ENCODE results near the gene FGD6.

The FGD6 gene

GRCh38 chr12:95070378-95070777, 146.9 kb downstream of the FGD6 start:
- ChIA-PET CTCF (no interaction called here), POLR2A (no interaction called here)
- H3K4me3 ChIP-seq (ENCODE audit: low read depth, low read length), result no peak overlapping the region
- TF ChIP-seq CTCF (IDR thresholded peaks at IDR 0.05; ENCODE audit: insufficient read depth, low read length, missing control alignments), result no peak
- no peak for DNase-seq (ENCODE audit: low read depth, low spot score)

- ChIA-PET POLR2A (no interaction called here), CTCF (interaction anchor here (0.8 kb wide), 1 partner anchor 8 kb away, joined by 3 read pairs; no protein-coding TSS in a partner anchor)
- no peak overlapping the region for H3K4me3 ChIP-seq (ENCODE audit: low read depth, low read length)
- DNase-seq (ENCODE audit: low read depth, low spot score), result no peak
- TF ChIP-seq CTCF (IDR thresholded peaks at IDR 0.05; ENCODE audit: insufficient read depth, low read length, missing control alignments), result no peak
These were observed 151.0 kb downstream of the FGD6 start for GRCh38 chr12:95066091-95066855.

DNA sequence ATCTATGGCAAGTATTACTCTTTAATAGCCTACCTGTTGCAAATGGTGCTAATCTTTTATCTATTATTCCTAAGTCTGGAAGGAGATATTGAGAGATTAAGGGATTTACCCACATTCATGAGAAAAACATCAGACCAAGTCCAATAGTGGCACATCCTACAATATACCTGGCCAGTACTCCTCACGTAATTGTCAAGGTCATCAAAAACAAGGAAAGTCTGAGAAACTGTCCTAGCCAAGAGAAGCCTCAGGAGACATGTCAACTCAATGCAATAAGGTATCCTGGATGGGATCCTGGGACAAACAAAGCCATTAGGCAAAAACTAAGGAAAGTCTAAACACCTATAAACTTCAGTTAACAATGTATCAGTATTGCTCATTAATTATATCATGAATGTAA, 156.3 kb downstream of the FGD6 start:
- H3K4me3 ChIP-seq (ENCODE audit: low read depth, low read length), result no peak overlapping the region
- DNase-seq (ENCODE audit: low read depth, low spot score), result no peak
- CTCF ChIA-PET, result interaction anchor here (1.1 to 1.2 kb wide), 2 partner anchors 57 to 473 kb away, joined by 3 read pairs; no protein-coding TSS in a partner anchor
- no peak for TF ChIP-seq CTCF (IDR thresholded peaks at IDR 0.05; ENCODE audit: insufficient read depth, low read length, missing control alignments)
- POLR2A ChIA-PET, result no interaction called here

DNA sequence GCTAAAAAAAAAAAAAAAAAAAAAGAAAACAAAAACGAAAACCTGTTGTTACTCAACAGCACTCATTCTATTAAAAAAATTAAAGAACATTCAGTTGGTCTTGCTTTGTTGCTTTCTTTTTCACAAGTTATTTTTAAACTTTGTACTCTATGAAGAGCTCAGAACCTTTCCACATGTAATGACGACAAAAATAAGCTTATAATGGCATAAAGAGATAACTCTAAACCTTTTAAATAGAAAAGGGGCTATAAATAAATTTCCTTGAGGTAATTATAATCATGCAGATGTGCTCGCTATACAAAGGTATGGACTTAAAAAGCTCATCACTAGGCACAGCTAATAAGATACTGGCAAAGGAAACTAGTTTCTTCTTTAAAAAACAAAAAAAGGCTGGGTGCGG, 157.3 kb downstream of the FGD6 start:
- no peak overlapping the region for H3K4me3 ChIP-seq (ENCODE audit: low read depth, low read length)
- TF ChIP-seq CTCF (IDR thresholded peaks at IDR 0.05; ENCODE audit: insufficient read depth, low read length, missing control alignments), result no peak
- POLR2A ChIA-PET, result no interaction called here
- DNase-seq (ENCODE audit: low read depth, low spot score), result no peak
- CTCF ChIA-PET, result interaction anchor here (0.7 to 1.2 kb wide), 3 partner anchors 57 to 474 kb away, joined by 3 read pairs; no protein-coding TSS in a partner anchor

GRCh38 chr12:95057424-95057823, 159.8 kb downstream of the FGD6 start:
- ChIA-PET POLR2A (no interaction called here), CTCF (interaction anchor here (1.2 to 2.8 kb wide), 2 partner anchors 15 to 512 kb away, joined by 3 to 15 read pairs; partner anchors contain the start of gene NR2C1)
- no peak for TF ChIP-seq CTCF (IDR thresholded peaks at IDR 0.05; ENCODE audit: insufficient read depth, low read length, missing control alignments)
- DNase-seq (ENCODE audit: low read depth, low spot score), result no peak
- no peak overlapping the region for H3K4me3 ChIP-seq (ENCODE audit: low read depth, low read length)

DNA sequence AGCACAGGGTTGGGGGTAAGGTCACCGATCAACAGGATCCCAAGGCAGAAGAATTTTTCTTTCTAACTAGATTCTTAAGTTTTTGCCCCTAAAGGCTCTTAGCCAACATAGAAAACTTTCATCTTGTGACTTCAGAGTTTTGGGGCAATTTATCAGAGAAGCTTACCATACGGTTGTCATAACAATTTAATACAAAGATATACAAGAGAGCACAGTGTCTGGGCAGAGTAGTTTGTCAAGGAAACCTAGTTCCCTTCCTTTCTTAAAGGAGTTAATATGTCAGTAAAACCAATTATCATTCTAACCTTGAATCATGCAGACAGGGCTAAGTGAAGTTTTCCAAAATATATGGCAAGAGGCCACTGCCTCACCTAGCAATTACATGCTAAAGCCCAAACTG, 162.2 kb downstream of the FGD6 start:
- no peak for DNase-seq (ENCODE audit: low read depth, low spot score)
- CTCF ChIA-PET, result interaction anchor here (1.3 kb wide), 1 partner anchor 19 kb away, joined by 4 read pairs; the partner anchor contains the start of gene NR2C1

More for the DNA sequence above, 162.2 kb downstream of the FGD6 start:
- POLR2A ChIA-PET, result no interaction called here
- no peak overlapping the region for H3K4me3 ChIP-seq (ENCODE audit: low read depth, low read length)
- no peak for TF ChIP-seq CTCF (IDR thresholded peaks at IDR 0.05; ENCODE audit: insufficient read depth, low read length, missing control alignments)
